CD8-positive, alpha-beta memory T cell (primary cell): ENCODE data around the gene NPHP4. TPM values are rescaled to one million over a fixed set of nuclear protein-coding genes. Genes with fewer than 3 reads are reported as not detected.

ENCODE experiments used
- CTCF ChIA-PET: fragments of 350-600 bp; sonication (Branson Sonifier 250); formaldehyde crosslinking; loops from one replicate; lab custom pipeline; 2021; ENCODE audit warnings: antibody characterized with exemption; lab: Charles Lee
- POLR2A ChIA-PET: fragments of 350-600 bp; sonication (Branson Sonifier 250); formaldehyde crosslinking; loops from one replicate; lab custom pipeline; 2021; ENCODE audit warnings: antibody characterized with exemption; lab: Charles Lee
- DNase-seq, 5 donors: peaks; one replicate each; pipeline versions ENCODE4 v3.0.0 to v3.0.0-alpha.2; 2020 to 2022; ENCODE audit warnings: mixed read lengths in 1 of 5
- H3K27ac ChIP-seq: one replicate; pipeline ENCODE4 v1.7.0; 2013; ENCODE audit warnings: low read depth, mild to moderate bottlenecking, low read length, moderate library complexity
- H3K27me3 ChIP-seq: 2 replicates; pipeline ENCODE4 v1.7.0; 2013; ENCODE audit warnings: low read length, mild to moderate bottlenecking; ENCODE audit not compliant: insufficient read depth, poor library complexity, severe bottlenecking
- H3K36me3 ChIP-seq: 2 replicates; pipeline ENCODE4 v1.7.0; 2013; ENCODE audit warnings: mild to moderate bottlenecking, low read length, moderate library complexity; ENCODE audit not compliant: insufficient read depth
- H3K4me1 ChIP-seq: 2 replicates; pipeline ENCODE4 v1.7.0; 2013; ENCODE audit warnings: mild to moderate bottlenecking, low read length, moderate library complexity; ENCODE audit not compliant: insufficient read depth
- H3K4me3 ChIP-seq: 2 replicates; pipeline ENCODE4 v1.7.0; 2013; ENCODE audit warnings: mild to moderate bottlenecking, low read length
- H3K9me3 ChIP-seq: 2 replicates; pipeline ENCODE4 v1.7.0; 2013; ENCODE audit warnings: mild to moderate bottlenecking, low read length
- H3K27ac Mint-ChIP-seq, 8 donors: one replicate each; pipeline ENCODE4 v1.8.0; 2020 to 2021; ENCODE audit warnings: mixed read lengths in 8 of 8, mild to moderate bottlenecking in 6 of 8, inconsistent platforms in 3 of 8, moderate library complexity in 3 of 8
- H3K27me3 Mint-ChIP-seq, 2 donors: one replicate each; pipeline ENCODE4 v1.8.0; 2020 to 2021; ENCODE audit warnings: mixed read lengths in 2 of 2, mild to moderate bottlenecking in 1 of 2, moderate library complexity in 1 of 2
- H3K36me3 Mint-ChIP-seq, 3 donors: one replicate each; pipeline ENCODE4 v1.8.0; 2020 to 2021; ENCODE audit warnings: mixed read lengths in 3 of 3, inconsistent platforms in 1 of 3, mild to moderate bottlenecking in 1 of 3
- H3K4me1 Mint-ChIP-seq, 3 donors: one replicate each; pipeline ENCODE4 v1.8.0; 2020 to 2021; ENCODE audit warnings: mixed read lengths in 3 of 3, inconsistent platforms in 1 of 3, mild to moderate bottlenecking in 1 of 3
- H3K4me3 Mint-ChIP-seq, 7 donors: one replicate each; pipeline ENCODE4 v1.8.0; 2020 to 2021; ENCODE audit warnings: mixed read lengths in 7 of 7, mild to moderate bottlenecking in 6 of 7, moderate library complexity in 4 of 7, inconsistent platforms in 2 of 7
- H3K9me3 Mint-ChIP-seq, 5 donors: one replicate each; pipeline ENCODE4 v1.8.0; 2020 to 2022; ENCODE audit warnings: mixed read lengths in 5 of 5, mild to moderate bottlenecking in 3 of 5, moderate library complexity in 2 of 5, inconsistent platforms in 1 of 5
- polyA plus RNA-seq: library from polyadenylated mRNA; unstranded; fragments of 300-500 nt; fragmentation: Illumina TruSeq; gene quantifications from one replicate; pipeline ENCODE4 v1.2.3, GENCODE V29; 2021
- total RNA-seq, 2 experiments: library from RNA; stranded (reverse); gene quantifications; one replicate each; pipeline ENCODE4 v1.2.3, GENCODE V29; 2021

NPHP4 gene
- total and polyA plus RNA-seq, 3 experiments from 2014 or later, result 1.2 to 11.5 (median 11.2) TPM

DNA sequence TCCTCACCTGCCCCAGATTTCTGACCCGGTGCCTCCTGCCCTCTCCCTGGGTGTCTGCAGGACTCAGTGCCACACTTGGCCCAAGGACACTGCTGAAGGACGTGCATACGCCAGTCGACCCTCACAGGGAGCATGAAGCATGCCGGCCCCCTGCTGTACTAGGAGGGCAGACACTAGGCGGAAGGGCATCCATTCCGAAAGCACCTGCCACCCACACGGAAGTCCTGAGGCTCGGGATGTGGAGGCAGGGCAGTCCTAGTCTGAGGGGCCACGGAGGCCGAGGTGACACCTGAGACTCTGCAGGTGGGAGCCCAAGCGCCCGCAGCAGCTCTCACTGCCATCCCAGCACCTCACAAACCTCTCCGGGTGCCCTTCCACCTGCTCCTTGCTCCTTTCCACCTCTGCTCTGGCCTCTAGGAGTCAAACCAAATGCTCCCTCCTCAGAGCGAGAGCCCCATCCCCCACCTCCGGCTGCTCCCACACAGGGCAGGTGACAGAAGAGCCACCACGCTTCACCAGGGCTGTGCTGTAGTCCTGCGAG is 2.4 kb downstream of the NPHP4 start:
- Histone ChIP-seq H3K27ac (no peak overlapping the region), H3K27me3 (no peaks in the 10 kb centered on the region), H3K9me3 (no peaks in the 10 kb centered on the region), H3K4me3 (no peak overlapping the region), H3K4me1 (peaks cover 22% of the 10 kb centered on the region), H3K36me3 (no peaks in the 10 kb centered on the region)
- peaks cover 21 to 30% (median 25%) of the 10 kb centered on the region in 3 donors for H3K4me1 Mint-ChIP-seq
- DNase-seq, result no peak
- ChIA-PET CTCF (no interaction called here), POLR2A (no interaction called here)
- H3K27me3 Mint-ChIP-seq, result peaks cover 0 to 3% of the 10 kb centered on the region in 2 donors
- H3K4me3 Mint-ChIP-seq, result peak overlapping the region in 4 of 7 donors; percentile 48 to 93 (median 59)
- H3K27ac Mint-ChIP-seq, result peak overlapping the region in 2 of 8 donors; percentile 36 to 89
- no peaks in the 10 kb centered on the region for H3K9me3 Mint-ChIP-seq
- peaks cover 0 to 18% (median 3%) of the 10 kb centered on the region in 3 donors for H3K36me3 Mint-ChIP-seq

DNA sequence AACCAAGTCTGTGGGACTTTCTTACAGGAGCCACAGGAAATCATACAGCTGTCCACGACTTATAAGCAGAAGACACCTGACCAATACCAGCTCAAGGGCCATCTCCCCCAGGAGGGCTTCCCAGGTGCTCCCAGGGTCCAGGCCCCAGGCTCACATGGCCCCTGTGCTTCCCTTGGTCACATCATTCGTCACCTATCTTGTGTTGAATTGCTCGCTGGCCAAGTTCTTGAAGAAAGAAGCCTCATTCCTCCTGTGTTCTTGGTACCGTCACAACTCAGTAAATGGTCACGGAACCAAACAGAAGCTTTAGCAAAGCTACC is 3.0 kb downstream of the NPHP4 start:
- no peak overlapping the region for H3K27ac ChIP-seq
- peaks cover 16% of the 10 kb centered on the region for H3K4me1 ChIP-seq
- Mint-ChIP-seq H3K27me3 (peaks cover 0 to 3% of the 10 kb centered on the region in 2 donors), H3K4me3 (peak overlapping the region in 1 of 7 donors; percentile 62), H3K4me1 (peaks cover 15 to 25% (median 19%) of the 10 kb centered on the region in 3 donors), H3K9me3 (no peaks in the 10 kb centered on the region), H3K27ac (peak overlapping the region in 1 of 8 donors; percentile 57), H3K36me3 (peaks cover 0 to 15% (median 3%) of the 10 kb centered on the region in 3 donors)
- no peak overlapping the region for H3K4me3 ChIP-seq
- H3K27me3 ChIP-seq, result no peaks in the 10 kb centered on the region
- DNase-seq, result no peak
- POLR2A ChIA-PET, result no interaction called here
- H3K9me3 ChIP-seq, result no peaks in the 10 kb centered on the region
- CTCF ChIA-PET, result no interaction called here
- H3K36me3 ChIP-seq, result no peaks in the 10 kb centered on the region

DNA sequence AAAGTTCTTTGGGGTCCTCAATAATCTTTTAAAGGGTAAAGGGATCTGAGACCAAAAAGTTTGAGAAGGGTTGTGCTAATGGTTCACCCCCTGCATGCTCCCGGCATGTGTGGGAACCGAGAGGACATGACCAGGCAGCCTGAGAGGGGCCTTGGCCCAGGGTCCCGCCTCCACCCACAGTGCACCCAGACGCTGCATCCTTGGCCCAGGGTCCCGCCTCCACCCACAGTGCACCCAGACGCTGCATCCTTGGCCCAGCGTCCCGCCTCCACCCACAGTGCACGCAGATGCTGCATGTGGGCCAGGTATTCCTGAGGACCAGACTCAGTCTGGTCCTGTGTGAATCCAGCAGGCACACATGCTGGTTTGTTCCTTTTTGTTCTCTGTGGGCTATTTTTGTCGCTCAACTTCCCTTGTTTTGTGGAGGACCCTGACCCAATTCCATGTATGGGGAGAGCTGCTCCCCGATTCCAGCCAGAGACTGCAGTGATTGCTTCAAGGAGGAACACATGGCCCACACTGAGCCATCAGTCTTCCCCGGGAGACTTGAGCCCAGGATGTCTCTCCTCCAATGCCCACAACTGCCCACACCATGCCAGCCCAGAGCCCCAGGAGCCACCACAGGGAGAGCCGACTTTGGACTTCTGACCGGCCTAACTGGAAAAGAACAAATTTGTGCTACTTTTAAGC is 3.5 kb downstream of the NPHP4 start:
- ChIA-PET CTCF (no interaction called here), POLR2A (no interaction called here)
- peaks cover 11% of the 10 kb centered on the region for H3K4me1 ChIP-seq
- H3K36me3 ChIP-seq, result no peaks in the 10 kb centered on the region
- Mint-ChIP-seq H3K4me1 (peaks cover 11 to 19% (median 14%) of the 10 kb centered on the region in 3 donors), H3K36me3 (peaks cover 0 to 15% (median 3%) of the 10 kb centered on the region in 3 donors), H3K27me3 (peaks cover 0 to 3% of the 10 kb centered on the region in 2 donors), H3K4me3 (peak overlapping the region in 2 of 7 donors; percentile 19 to 62), H3K27ac (peak overlapping the region in 1 of 8 donors; percentile 57), H3K9me3 (no peaks in the 10 kb centered on the region)
- no peaks in the 10 kb centered on the region for H3K27me3 ChIP-seq
- no peak overlapping the region for H3K27ac ChIP-seq
- H3K9me3 ChIP-seq, result no peaks in the 10 kb centered on the region
- no peak for DNase-seq
- H3K4me3 ChIP-seq, result no peak overlapping the region

DNA sequence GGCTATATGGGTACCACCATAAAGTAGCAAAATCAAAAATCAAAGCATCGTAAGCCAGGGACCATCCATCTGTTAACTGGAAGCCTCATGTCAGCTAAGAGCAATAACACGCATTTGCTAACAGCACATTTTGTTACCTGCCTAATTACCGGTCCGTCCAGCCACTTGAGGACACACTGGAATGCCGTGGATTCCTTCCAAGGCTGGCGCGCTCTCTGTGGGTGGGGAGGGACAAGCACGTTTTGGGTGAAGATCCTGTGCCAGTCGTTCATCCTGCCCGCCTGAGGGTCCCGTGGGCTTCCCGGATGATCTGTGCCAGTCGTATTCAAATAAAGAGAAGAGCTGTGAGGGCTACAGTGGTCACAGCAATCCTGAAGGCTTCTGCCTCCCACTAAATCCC is 6.2 kb downstream of the NPHP4 start:
- DNase-seq, result no peak
- H3K4me1 ChIP-seq, result peaks cover 4% of the 10 kb centered on the region
- no peaks in the 10 kb centered on the region for H3K9me3 ChIP-seq
- peaks cover 0 to 8% (median 7%) of the 10 kb centered on the region in 3 donors for H3K36me3 Mint-ChIP-seq
- H3K4me3 Mint-ChIP-seq, result no peak overlapping the region
- H3K27ac ChIP-seq, result no peak overlapping the region
- CTCF ChIA-PET, result no interaction called here
- H3K4me3 ChIP-seq, result no peak overlapping the region
- no peaks in the 10 kb centered on the region for H3K9me3 Mint-ChIP-seq
- POLR2A ChIA-PET, result no interaction called here
- H3K27ac Mint-ChIP-seq, result no peak overlapping the region
- H3K27me3 ChIP-seq, result no peaks in the 10 kb centered on the region
- H3K4me1 Mint-ChIP-seq, result peaks cover 3 to 5% (median 4%) of the 10 kb centered on the region in 3 donors
- H3K36me3 ChIP-seq, result no peaks in the 10 kb centered on the region
- H3K27me3 Mint-ChIP-seq, result no peaks in the 10 kb centered on the region

DNA sequence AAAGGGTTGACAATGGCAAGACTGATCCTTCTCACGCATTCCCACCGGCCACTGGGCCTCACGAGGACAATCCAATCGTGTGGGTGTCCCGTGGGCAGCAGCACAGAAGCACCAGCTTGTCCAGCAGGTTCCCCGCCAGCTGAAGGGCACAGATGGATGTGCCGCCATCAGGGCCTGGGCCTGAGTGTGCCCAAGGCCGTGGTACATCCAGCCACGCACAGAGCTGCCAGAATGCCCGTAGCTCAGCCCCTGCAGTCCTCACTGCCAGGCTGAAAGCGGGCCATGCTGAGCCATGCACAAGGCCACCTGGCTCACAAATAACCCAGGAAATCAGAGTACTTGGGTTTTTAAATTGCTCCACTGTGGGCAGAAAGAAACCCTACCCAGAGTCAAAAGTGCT is 7.0 kb downstream of the NPHP4 start:
- Histone ChIP-seq H3K27ac (no peak overlapping the region), H3K4me1 (no peaks in the 10 kb centered on the region), H3K4me3 (no peak overlapping the region), H3K27me3 (no peaks in the 10 kb centered on the region), H3K36me3 (no peaks in the 10 kb centered on the region), H3K9me3 (no peaks in the 10 kb centered on the region)
- Mint-ChIP-seq H3K36me3 (peaks cover 0 to 8% (median 7%) of the 10 kb centered on the region in 3 donors), H3K4me1 (no peaks in the 10 kb centered on the region), H3K4me3 (no peak overlapping the region), H3K27ac (no peak overlapping the region), H3K9me3 (no peaks in the 10 kb centered on the region), H3K27me3 (no peaks in the 10 kb centered on the region)
- no peak for DNase-seq
- ChIA-PET POLR2A (no interaction called here), CTCF (no interaction called here)

DNA sequence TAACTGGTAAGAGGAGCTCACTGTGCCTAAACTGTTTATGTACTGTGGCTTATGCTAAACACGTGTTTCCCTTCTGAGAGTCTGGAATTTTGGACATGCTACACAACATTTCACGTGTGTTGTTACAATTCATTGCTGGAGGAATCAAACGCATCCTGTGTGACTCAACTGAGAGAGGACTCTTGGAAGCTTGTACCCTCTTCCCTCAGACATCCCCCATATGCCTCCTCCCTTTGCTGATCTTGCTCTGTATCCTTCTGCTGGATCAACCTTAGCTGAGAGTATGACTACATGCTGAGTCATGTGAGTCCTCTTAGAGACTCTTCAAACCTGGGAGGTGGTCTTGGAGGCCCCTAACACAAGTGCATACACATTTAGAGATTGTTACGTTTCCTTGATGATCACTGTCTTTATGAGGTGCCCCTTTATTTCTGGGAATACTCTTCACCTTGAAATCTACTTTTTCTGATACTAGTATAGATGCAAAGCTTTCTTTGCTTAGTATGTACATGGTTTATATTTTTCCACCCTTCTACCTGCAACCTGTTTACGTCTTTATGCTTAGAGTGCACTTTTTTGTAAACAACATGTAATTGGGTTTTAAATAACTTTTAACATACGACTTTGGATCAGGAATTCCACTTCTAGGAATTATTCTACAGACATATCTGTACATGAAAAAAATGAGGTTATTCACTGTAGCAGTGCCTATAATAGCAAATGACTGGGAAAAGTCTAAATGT is 8.7 kb downstream of the NPHP4 start:
- Histone ChIP-seq H3K27ac (no peak overlapping the region), H3K27me3 (no peaks in the 10 kb centered on the region), H3K36me3 (no peaks in the 10 kb centered on the region), H3K4me3 (no peak overlapping the region), H3K9me3 (no peaks in the 10 kb centered on the region), H3K4me1 (no peaks in the 10 kb centered on the region)
- Mint-ChIP-seq H3K4me3 (no peak overlapping the region), H3K9me3 (no peaks in the 10 kb centered on the region), H3K4me1 (no peaks in the 10 kb centered on the region), H3K27me3 (no peaks in the 10 kb centered on the region), H3K36me3 (peaks cover 0 to 8% (median 7%) of the 10 kb centered on the region in 3 donors), H3K27ac (no peak overlapping the region)
- ChIA-PET POLR2A (no interaction called here), CTCF (interaction anchor here (1.9 kb wide), 1 partner anchor 9 kb away, joined by 4 read pairs; the partner anchor contains the start of gene NPHP4)
- DNase-seq, result no peak

DNA sequence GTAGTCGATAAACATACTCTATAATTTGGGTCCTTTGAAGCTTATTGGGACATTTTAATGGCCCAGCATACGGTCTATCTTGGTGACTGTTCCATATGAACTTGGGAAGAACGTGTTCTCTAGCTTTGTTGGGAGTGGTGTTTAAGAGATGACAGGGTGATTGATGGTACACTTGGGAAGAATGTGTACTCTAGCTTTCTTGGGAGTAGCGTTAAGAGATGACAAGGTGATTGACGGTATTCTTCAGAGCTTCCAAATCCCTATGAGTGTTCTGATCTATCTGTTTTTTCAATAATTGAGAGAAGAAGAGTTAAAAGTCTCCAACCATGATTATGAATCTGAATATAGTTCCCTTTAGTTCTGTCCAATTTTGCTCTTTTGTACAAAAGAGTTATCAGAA is 9.4 kb downstream of the NPHP4 start:
- Histone ChIP-seq H3K4me3 (no peak overlapping the region), H3K27me3 (no peaks in the 10 kb centered on the region), H3K9me3 (no peaks in the 10 kb centered on the region), H3K4me1 (no peaks in the 10 kb centered on the region), H3K36me3 (no peaks in the 10 kb centered on the region), H3K27ac (no peak overlapping the region)
- ChIA-PET POLR2A (no interaction called here), CTCF (interaction anchor here (1.9 kb wide), 1 partner anchor 10 kb away, joined by 4 read pairs; the partner anchor contains the start of gene NPHP4)
- Mint-ChIP-seq H3K27me3 (no peaks in the 10 kb centered on the region), H3K36me3 (peaks cover 0 to 8% (median 7%) of the 10 kb centered on the region in 3 donors), H3K4me3 (no peak overlapping the region), H3K27ac (no peak overlapping the region), H3K9me3 (no peaks in the 10 kb centered on the region), H3K4me1 (no peaks in the 10 kb centered on the region)
- no peak for DNase-seq

DNA sequence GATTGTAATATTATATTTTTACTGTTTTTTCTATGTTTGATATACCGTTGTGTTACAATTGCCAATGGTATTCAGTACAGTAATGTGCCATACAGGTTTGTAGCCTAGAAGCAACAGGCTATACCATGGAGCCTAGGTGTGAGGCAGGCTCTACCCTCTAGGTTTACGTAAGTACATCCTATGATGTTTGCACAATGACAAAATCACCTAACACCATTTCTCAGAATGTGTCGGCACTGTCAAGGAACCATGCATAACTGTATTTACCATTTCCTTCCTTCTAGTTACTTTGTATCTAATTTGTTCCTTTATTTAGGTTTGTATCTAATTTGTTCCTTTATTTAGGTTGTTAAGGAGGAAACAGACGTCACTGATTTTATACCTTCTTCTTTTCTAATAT is 9.9 kb downstream of the NPHP4 start:
- Histone ChIP-seq H3K4me1 (no peaks in the 10 kb centered on the region), H3K27ac (no peak overlapping the region), H3K4me3 (no peak overlapping the region), H3K36me3 (no peaks in the 10 kb centered on the region), H3K27me3 (no peaks in the 10 kb centered on the region), H3K9me3 (no peaks in the 10 kb centered on the region)
- Mint-ChIP-seq H3K9me3 (no peaks in the 10 kb centered on the region), H3K4me3 (no peak overlapping the region), H3K4me1 (peaks cover 0 to 4% (median 4%) of the 10 kb centered on the region in 3 donors), H3K27me3 (no peaks in the 10 kb centered on the region), H3K36me3 (peaks cover 0 to 10% (median 8%) of the 10 kb centered on the region in 3 donors), H3K27ac (no peak overlapping the region)
- no peak for DNase-seq
- CTCF ChIA-PET, result interaction anchor here (1.9 kb wide), 1 partner anchor 10 kb away, joined by 4 read pairs; the partner anchor contains the start of gene NPHP4
- POLR2A ChIA-PET, result no interaction called here
